Measurements from ENCODE around the gene MIB1.

- TF ChIP-seq CTCF (IDR thresholded peaks at IDR 0.05) (no peak), EP300 (IDR thresholded peaks at IDR 0.05) (no peak)
These were observed 7.4 kb downstream of the MIB1 start for GRCh38 chr18:21747764-21748693.
